Spleen (tissue), 11 donors: ENCODE results near the gene AHI1. TPM values are rescaled to one million over a fixed set of nuclear protein-coding genes. Genes with fewer than 3 reads are reported as not detected.

Source experiments
- DNase-seq: peaks from one replicate; pipeline ENCODE4 v3.0.0-alpha.2; 2020
- H3K27ac ChIP-seq, 8 donors: fragments of 200-600 bp; sonication (generic) in 7 of 8; 1 replicate in 4 of 8; 2 replicates in 4 of 8; pipeline versions ENCODE4 v1.5.0 to v1.8.0; 2016 to 2021; ENCODE audit warnings: inconsistent platforms in 4 of 8, mild to moderate bottlenecking in 4 of 8, moderate library complexity in 1 of 8
- H3K27me3 ChIP-seq, 7 donors: fragments of 200-600 bp; sonication (generic) in 6 of 7; replicated peaks in 1 of 7; 1 replicate in 4 of 7; 2 replicates in 3 of 7; pipeline versions ENCODE4 v1.5.0 to v1.8.0; 2016 to 2021; ENCODE audit warnings: inconsistent platforms in 3 of 7, mild to moderate bottlenecking in 1 of 7
- H3K36me3 ChIP-seq, 6 donors: fragments of 200-600 bp; sonication (generic) in 5 of 6; 1 replicate in 4 of 6; 2 replicates in 2 of 6; pipeline versions ENCODE4 v1.5.0 to v1.8.0; 2016 to 2021; ENCODE audit warnings: inconsistent platforms in 2 of 6
- H3K4me1 ChIP-seq, 6 donors: fragments of 200-600 bp; sonication (generic) in 5 of 6; 1 replicate in 3 of 6; 2 replicates in 3 of 6; pipeline versions ENCODE4 v1.5.0 to v1.8.0; 2016 to 2021; ENCODE audit warnings: inconsistent platforms in 3 of 6
- H3K4me3 ChIP-seq, 8 donors: fragments of 200-600 bp; sonication (generic) in 7 of 8; 1 replicate in 4 of 8; 2 replicates in 4 of 8; pipeline versions ENCODE4 v1.5.0 to v1.8.0; 2016 to 2021; ENCODE audit warnings: inconsistent platforms in 4 of 8, mild to moderate bottlenecking in 4 of 8, moderate library complexity in 2 of 8
- H3K9me3 ChIP-seq, 8 donors: fragments of 200-600 bp; sonication (generic) in 7 of 8; 1 replicate in 4 of 8; 2 replicates in 4 of 8; pipeline versions ENCODE4 v1.5.0 to v1.8.0; 2016 to 2021; ENCODE audit warnings: inconsistent platforms in 4 of 8
- CTCF ChIP-seq, 11 experiments: fragments of 200-600 bp in 7 of 11; fragments of 450-650 bp in 4 of 11; sonication (generic) in 4 of 11; IDR thresholded peaks in 8 of 11; conservative IDR thresholded peaks in 3 of 11; 1 replicate in 7 of 11; 2 replicates in 4 of 11; pipeline versions ENCODE4 v1.4.0 to v1.8.0; 2016 to 2021; ENCODE audit warnings: antibody characterized with exemption in 11 of 11, inconsistent platforms in 4 of 11, mild to moderate bottlenecking in 1 of 11
- POLR2A ChIP-seq, 3 donors: fragments of 450-650 bp; IDR thresholded peaks; one replicate each; pipeline ENCODE4 v1.5.1; 2017; ENCODE audit warnings: antibody characterized with exemption in 3 of 3, mild to moderate bottlenecking in 1 of 3
- POLR2AphosphoS5 ChIP-seq, 3 donors: sonication (generic); formaldehyde crosslinking; IDR thresholded peaks; one replicate each; pipeline ENCODE4 v1.5.1; 2017; ENCODE audit warnings: antibody characterized with exemption in 3 of 3
- WGBS, 5 donors: extraction: QIAGEN DNeasy Blood & Tissue Kit in 3 of 5; methylation state at CpG; one replicate each; pipeline versions ENCODE4 v1.1.5 to v1.1.7; 2013 to 2018; 5-methylcytosine and 5-hydroxymethylcytosine counted together
- intact Hi-C: fragments of 100-400 bp; cut with DNase I; formaldehyde crosslinking; loops from one replicate; pipeline ENCODE4 v1.15.0; 2023; ENCODE audit warnings: low total_unique reads
- polyA plus RNA-seq, 3 donors: library from polyadenylated mRNA; stranded (reverse); fragments of 200-250 nt; gene quantifications; one replicate each; pipeline ENCODE4 v1.2.1, GENCODE V29; 2013
- total RNA-seq, 7 donors: library from RNA; depleted of rRNA in 3 of 7; stranded (reverse); fragments of >200 nt in 3 of 7; fragmentation: NEBNext Ultra II Directional in 4 of 7; extraction: Animal tissue kit (Norgen Biotek cat#: 25700) in 4 of 7; gene quantifications; one replicate each; pipeline versions ENCODE4 v1.1.0 to v1.2.1, GENCODE V29; 2016 to 2021
- donor health status: healthy with polysubstance abuse.
- donor health status: DM: no; HTN: no; CAD: no; lungs with moderate emphysema.
- donor health status: DM: no; HTN: no; CAD: no.
- donor health status: Bipolar disorder and iron deficiency.
- donor health status: healthy.
- donor health status: DM: no; HTN: no; CAD: no.
- donor health status: DM: yes; HTN: yes; CAD: no.

Gene AHI1
- total and polyA plus RNA-seq, 10 donors = 3.6 to 21.8 (median 16.9) TPM

GRCh38 chr6:135299256-135299655 lies 198.3 kb downstream of the AHI1 start:
- H3K9me3 ChIP-seq = peaks cover 0 to 17% (median 5%) of the 10 kb centered on the region in 8 donors
- intact Hi-C loops = no loop called here
- 82 to 91% (median 85%) methylated on average over 2 of the region's 2 CpGs for WGBS, 5 donors
- DNase-seq = no peak
- no peaks in the 10 kb centered on the region for H3K4me1 ChIP-seq
- no peak overlapping the region for H3K27ac ChIP-seq
- no peak overlapping the region for H3K4me3 ChIP-seq
- H3K36me3 ChIP-seq = peaks cover 0 to 18% (median 0%) of the 10 kb centered on the region in 6 donors
- TF ChIP-seq POLR2A (IDR thresholded peaks at IDR 0.05) = no peak
- TF ChIP-seq CTCF (IDR thresholded peaks at IDR 0.05 in 8 of 11, conservative IDR thresholded peaks at IDR 0.05 in 3 of 11) = no peak
- no peak for TF ChIP-seq POLR2AphosphoS5 (IDR thresholded peaks at IDR 0.05)
- no peaks in the 10 kb centered on the region for H3K27me3 ChIP-seq

- Histone ChIP-seq H3K4me3 (no peak overlapping the region), H3K4me1 (no peaks in the 10 kb centered on the region), H3K27me3 (no peaks in the 10 kb centered on the region), H3K27ac (no peak overlapping the region), H3K9me3 (peaks cover 0 to 17% (median 5%) of the 10 kb centered on the region in 8 donors), H3K36me3 (peaks cover 0 to 17% (median 0%) of the 10 kb centered on the region in 6 donors)
- intact Hi-C loops = no loop called here
- 74 to 85% (median 75%) methylated on average over 2 of the region's 2 CpGs for WGBS, 5 donors
- TF ChIP-seq POLR2AphosphoS5 (IDR thresholded peaks at IDR 0.05) (no peak), POLR2A (IDR thresholded peaks at IDR 0.05) (no peak), CTCF (IDR thresholded peaks at IDR 0.05 in 8 of 11, conservative IDR thresholded peaks at IDR 0.05 in 3 of 11) (no peak)
- DNase-seq = no peak
Observed at GRCh38 chr6:135298455-135298854, 199.1 kb downstream of the AHI1 start.

GRCh38 chr6:135296715-135297114 lies 200.8 kb downstream of the AHI1 start:
- WGBS, 5 donors = 68 to 89% (median 82%) methylated on average over 2 of the region's 2 CpGs
- no peaks in the 10 kb centered on the region for H3K27me3 ChIP-seq

GRCh38 chr6:135295085-135295484 lies 202.5 kb downstream of the AHI1 start:
- H3K36me3 ChIP-seq = peaks cover 0 to 10% (median 0%) of the 10 kb centered on the region in 6 donors
- no peak overlapping the region for H3K4me3 ChIP-seq

More at GRCh38 chr6:135296715-135297114, 200.8 kb downstream of the AHI1 start:
- H3K36me3 ChIP-seq = peaks cover 0 to 5% (median 0%) of the 10 kb centered on the region in 6 donors
- H3K4me1 ChIP-seq = no peaks in the 10 kb centered on the region
- no peak for TF ChIP-seq POLR2AphosphoS5 (IDR thresholded peaks at IDR 0.05)
- no peak for TF ChIP-seq POLR2A (IDR thresholded peaks at IDR 0.05)
- no peak for TF ChIP-seq CTCF (IDR thresholded peaks at IDR 0.05 in 8 of 11, conservative IDR thresholded peaks at IDR 0.05 in 3 of 11)
- H3K9me3 ChIP-seq = peaks cover 0 to 15% (median 5%) of the 10 kb centered on the region in 8 donors
- DNase-seq = no peak
- H3K27ac ChIP-seq = no peak overlapping the region
- intact Hi-C loops = no loop called here
- H3K4me3 ChIP-seq = no peak overlapping the region

More at GRCh38 chr6:135295085-135295484, 202.5 kb downstream of the AHI1 start:
- H3K27ac ChIP-seq = no peak overlapping the region
- H3K27me3 ChIP-seq = no peaks in the 10 kb centered on the region
- no peak for TF ChIP-seq POLR2A (IDR thresholded peaks at IDR 0.05)
- TF ChIP-seq CTCF (IDR thresholded peaks at IDR 0.05 in 8 of 11, conservative IDR thresholded peaks at IDR 0.05 in 3 of 11) = no peak
- TF ChIP-seq POLR2AphosphoS5 (IDR thresholded peaks at IDR 0.05) = no peak
- intact Hi-C loops = no loop called here
- no peaks in the 10 kb centered on the region for H3K4me1 ChIP-seq
- DNase-seq = no peak
- peaks cover 0 to 15% (median 5%) of the 10 kb centered on the region in 8 donors for H3K9me3 ChIP-seq
- 93 to 100% (median 96%) methylated on average over 1 of the region's 1 CpG for WGBS, 5 donors
